B cell (primary cell): ENCODE results near the gene FAM76A.
"Not testable (repeated sequence)": the region's sequence is repeated elsewhere in the genome, so short reads cannot be mapped to it uniquely, and the experiment has no call there.

Experiments used
- EZH2 ChIP-seq: IDR thresholded peaks from 2 replicates; pipeline ENCODE4 v1.6.1; 2012; ENCODE audit warnings: borderline replicate concordance, low read depth, mild to moderate bottlenecking, moderate library complexity, low read length; ENCODE audit not compliant: insufficient read depth, poor library complexity, severe bottlenecking
- TF ChIP-seq, protein P1 (sequence below): fragments of 200-600 bp; IDR thresholded peaks from one replicate; pipeline ENCODE4 v1.8.0; 2022; ENCODE audit warnings: antibody characterized with exemption, mild to moderate bottlenecking

DNA sequence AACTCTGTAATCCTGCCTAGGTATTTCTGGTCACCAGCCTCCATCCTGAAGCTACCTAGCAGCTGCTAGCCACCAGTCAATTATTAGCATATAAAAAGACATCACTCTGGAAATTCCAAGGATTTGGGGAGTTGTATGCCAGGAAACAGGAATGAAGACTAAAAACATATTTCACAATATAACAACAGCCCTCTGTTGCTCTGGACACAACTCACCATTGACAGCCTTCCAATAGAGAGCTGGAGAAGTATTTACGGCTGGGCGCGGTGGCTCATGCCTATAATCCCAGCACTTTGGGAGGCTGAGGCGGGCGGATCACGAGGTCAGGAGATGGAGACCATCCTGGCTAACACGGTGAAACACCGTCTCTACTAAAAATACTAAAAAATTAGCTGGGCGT, 28.9 kb upstream of the FAM76A start:
- TF ChIP-seq, protein P1, sequence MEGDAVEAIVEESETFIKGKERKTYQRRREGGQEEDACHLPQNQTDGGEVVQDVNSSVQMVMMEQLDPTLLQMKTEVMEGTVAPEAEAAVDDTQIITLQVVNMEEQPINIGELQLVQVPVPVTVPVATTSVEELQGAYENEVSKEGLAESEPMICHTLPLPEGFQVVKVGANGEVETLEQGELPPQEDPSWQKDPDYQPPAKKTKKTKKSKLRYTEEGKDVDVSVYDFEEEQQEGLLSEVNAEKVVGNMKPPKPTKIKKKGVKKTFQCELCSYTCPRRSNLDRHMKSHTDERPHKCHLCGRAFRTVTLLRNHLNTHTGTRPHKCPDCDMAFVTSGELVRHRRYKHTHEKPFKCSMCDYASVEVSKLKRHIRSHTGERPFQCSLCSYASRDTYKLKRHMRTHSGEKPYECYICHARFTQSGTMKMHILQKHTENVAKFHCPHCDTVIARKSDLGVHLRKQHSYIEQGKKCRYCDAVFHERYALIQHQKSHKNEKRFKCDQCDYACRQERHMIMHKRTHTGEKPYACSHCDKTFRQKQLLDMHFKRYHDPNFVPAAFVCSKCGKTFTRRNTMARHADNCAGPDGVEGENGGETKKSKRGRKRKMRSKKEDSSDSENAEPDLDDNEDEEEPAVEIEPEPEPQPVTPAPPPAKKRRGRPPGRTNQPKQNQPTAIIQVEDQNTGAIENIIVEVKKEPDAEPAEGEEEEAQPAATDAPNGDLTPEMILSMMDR: not testable (repeated sequence)
- TF ChIP-seq EZH2: not testable (repeated sequence)
